Prostate gland (tissue), 2 donors: Measurements from ENCODE around the gene DDX23. TPM values are rescaled to one million over a fixed set of nuclear protein-coding genes. Genes with fewer than 3 reads are reported as not detected.

Experiments
- DNase-seq: peaks from one replicate; pipeline ENCODE4 v3.0.0-alpha.2; 2019; ENCODE audit warnings: low spot score
- H3K27ac ChIP-seq, 2 donors: fragments of 200-600 bp; sonication (generic); 2 replicates each; pipeline ENCODE4 v1.5.1; 2017 to 2019
- H3K27me3 ChIP-seq: fragments of 200-600 bp; sonication (generic); replicated peaks from 2 replicates; pipeline ENCODE4 v1.5.1; 2019; ENCODE audit not compliant: insufficient read depth
- H3K36me3 ChIP-seq, 2 donors: fragments of 200-600 bp; sonication (generic); 1 replicate in 1 of 2; 2 replicates in 1 of 2; pipeline versions ENCODE4 v1.5.1 to v1.8.1; 2017 to 2019
- H3K4me1 ChIP-seq: fragments of 200-600 bp; sonication (generic); replicated peaks from 2 replicates; pipeline ENCODE4 v1.5.1; 2019
- H3K4me3 ChIP-seq, 2 donors: fragments of 200-600 bp; sonication (generic); 2 replicates each; pipeline ENCODE4 v1.5.1; 2017 to 2019
- H3K9me3 ChIP-seq: fragments of 200-600 bp; sonication (generic); 2 replicates; pipeline ENCODE4 v1.5.1; 2017
- CTCF ChIP-seq, 4 experiments: fragments of 200-600 bp in 2 of 4; fragments of 450-650 bp in 2 of 4; sonication (generic) in 2 of 4; IDR thresholded peaks; 1 replicate in 3 of 4; 2 replicates in 1 of 4; pipeline ENCODE4 v1.5.1; 2016 to 2019; ENCODE audit warnings: antibody characterized with exemption in 4 of 4, mild to moderate bottlenecking in 2 of 4, moderate library complexity in 2 of 4
- POLR2A ChIP-seq: fragments of 450-650 bp; IDR thresholded peaks from one replicate; pipeline ENCODE4 v1.6.1; 2016; ENCODE audit warnings: antibody characterized with exemption, mild to moderate bottlenecking
- POLR2AphosphoS5 ChIP-seq: sonication (generic); formaldehyde crosslinking; IDR thresholded peaks from one replicate; pipeline ENCODE4 v1.6.1; 2017; ENCODE audit warnings: antibody characterized with exemption
- WGBS: methylation state at CpG from one replicate; pipeline ENCODE4 v1.1.5; 2018; 5-methylcytosine and 5-hydroxymethylcytosine counted together
- intact Hi-C: fragments of 100-400 bp; cut with DNase I; formaldehyde crosslinking; loops from one replicate; pipeline ENCODE4 v1.14.2; 2022
- total RNA-seq, 2 donors: library from RNA; depleted of rRNA; stranded (reverse); fragments of >200 nt; gene quantifications; one replicate each; pipeline ENCODE4 v1.1.0, GENCODE V29; 2016

Gene DDX23
- total RNA-seq, 2 donors from 2014 or later: 71.0 to 87.2 TPM

GRCh38 chr12:48822139-48822538, 29.8 kb downstream of the DDX23 start:
- no peak for DNase-seq
- TF ChIP-seq CTCF (IDR thresholded peaks at IDR 0.05) (no peak), POLR2A (no peak), POLR2AphosphoS5 (no peak)
- H3K4me1 ChIP-seq: no peaks in the 10 kb centered on the region
- H3K4me3 ChIP-seq: no peak overlapping the region
- no peaks in the 10 kb centered on the region for H3K36me3 ChIP-seq
- H3K27ac ChIP-seq: no peak overlapping the region
- intact Hi-C loops: no loop called here
- H3K27me3 ChIP-seq: no peaks in the 10 kb centered on the region
- H3K9me3 ChIP-seq: no peaks in the 10 kb centered on the region
- 84% methylated on average over 5 of the region's 5 CpGs for WGBS

GRCh38 chr12:48819986-48820725, 31.8 kb downstream of the DDX23 start:
- Histone ChIP-seq H3K4me1 (peaks cover 2% of the 10 kb centered on the region), H3K27ac (no peak overlapping the region), H3K4me3 (no peak overlapping the region), H3K27me3 (no peaks in the 10 kb centered on the region), H3K9me3 (no peaks in the 10 kb centered on the region), H3K36me3 (no peaks in the 10 kb centered on the region)
- intact Hi-C loops: no loop called here
- 68% methylated on average over 5 of the region's 5 CpGs for WGBS
- no peak for TF ChIP-seq POLR2AphosphoS5
- TF ChIP-seq POLR2A: no peak
- no peak for TF ChIP-seq CTCF (IDR thresholded peaks at IDR 0.05)
- no peak for DNase-seq

- 16% methylated on average over 37 of the region's 37 CpGs for WGBS
- intact Hi-C loops: no loop called here
- no peaks in the 10 kb centered on the region for H3K9me3 ChIP-seq
- TF ChIP-seq CTCF (IDR thresholded peaks at IDR 0.05): no peak
- TF ChIP-seq POLR2AphosphoS5: no peak
- TF ChIP-seq POLR2A: no peak
- peaks cover 2% of the 10 kb centered on the region for H3K4me1 ChIP-seq
- peak overlapping the region; percentile 59 to 69 for H3K4me3 ChIP-seq
- no peaks in the 10 kb centered on the region for H3K36me3 ChIP-seq
- no peak for DNase-seq
- H3K27me3 ChIP-seq: no peaks in the 10 kb centered on the region
- peak overlapping the region in 1 of 2 donors; percentile 61 for H3K27ac ChIP-seq
Measured at GRCh38 chr12:48818831-48819590, 33.0 kb downstream of the DDX23 start.

GRCh38 chr12:48817873-48818830, 33.8 kb downstream of the DDX23 start, which contains the start of gene CACNB3:
Gene CACNB3, plus strand, starts transcription at chr12:48818496. Its CDS starts 434 bp downstream, at chr12:48818930.
- Histone ChIP-seq H3K27ac (peak within 1 kb of the TSS in 1 of 2 donors; percentile 61), H3K36me3 (no peaks in the 10 kb centered on the region), H3K4me1 (peaks cover 2% of the 10 kb centered on the region), H3K27me3 (no peaks in the 10 kb centered on the region), H3K4me3 (peak within 1 kb of the TSS; percentile 59 to 69), H3K9me3 (no peaks in the 10 kb centered on the region)
- intact Hi-C loops: no loop called here
- TF ChIP-seq POLR2AphosphoS5: peak; percentile 25
- no peak for TF ChIP-seq CTCF (IDR thresholded peaks at IDR 0.05)
- TF ChIP-seq POLR2A: peak; percentile 45
- peak; percentile 60 for DNase-seq
- under 1% methylated on average over 74 of the region's 79 CpGs for WGBS
